ENCODE measurements around the gene DYNLT1. TPM values are rescaled to one million over a fixed set of nuclear protein-coding genes. Genes with fewer than 3 reads are reported as not detected.
"Not testable (repeated sequence)": the region's sequence is repeated elsewhere in the genome, so short reads cannot be mapped to it uniquely, and the experiment has no call there.

Gene DYNLT1
- total RNA-seq, 1 experiment from 2014 or later: 19.9 TPM

GRCh38 chr6:158625881-158626305 lies 18.6 kb downstream of the DYNLT1 start:
- H4K20me1 ChIP-seq (ENCODE audit: insufficient read depth, low read depth, low read length): no peaks in the 10 kb centered on the region
- H3K9me2 ChIP-seq (replicated peaks; ENCODE audit: insufficient read depth, low read length): no peaks in the 10 kb centered on the region
- no peak overlapping the region for H3K27ac ChIP-seq (ENCODE audit: low read length)
- H3K9ac ChIP-seq (ENCODE audit: low read length): no peak overlapping the region
- H2AFZ ChIP-seq (ENCODE audit: low read length): no peak overlapping the region
- H3K9me3 ChIP-seq (ENCODE audit: low read length): no peaks in the 10 kb centered on the region
- H3K4me3 ChIP-seq (ENCODE audit: low read length): no peak overlapping the region
- no peak overlapping the region for H3K4me2 ChIP-seq (ENCODE audit: low read depth, low read length, poor library complexity, severe bottlenecking)
- no peaks in the 10 kb centered on the region for H3K27me3 ChIP-seq (ENCODE audit: low read length)
- peaks cover 12% of the 10 kb centered on the region; the same call in 1 of the 2 replicates for H3K36me3 ChIP-seq (ENCODE audit: insufficient read depth, low read length)
- no peak for DNase-seq
- H3K79me2 ChIP-seq (ENCODE audit: low read length): no peaks in the 10 kb centered on the region
- H3K4me1 ChIP-seq (ENCODE audit: low read length): peaks cover 6% of the 10 kb centered on the region

GRCh38 chr6:158624684-158625682 lies 19.6 kb downstream of the DYNLT1 start:
- no peak overlapping the region for H3K27ac ChIP-seq (ENCODE audit: low read length)
- H3K9me2 ChIP-seq (replicated peaks; ENCODE audit: insufficient read depth, low read length): no peaks in the 10 kb centered on the region
- no peak overlapping the region for H3K4me3 ChIP-seq (ENCODE audit: low read length)
- H3K36me3 ChIP-seq (ENCODE audit: insufficient read depth, low read length): peaks cover 11% of the 10 kb centered on the region; the same call in 1 of the 2 replicates
- H3K4me2 ChIP-seq (ENCODE audit: low read depth, low read length, poor library complexity, severe bottlenecking): no peak overlapping the region
- no peak overlapping the region for H3K9ac ChIP-seq (ENCODE audit: low read length)
- H4K20me1 ChIP-seq (ENCODE audit: insufficient read depth, low read depth, low read length): no peaks in the 10 kb centered on the region
- peaks cover 6% of the 10 kb centered on the region for H3K4me1 ChIP-seq (ENCODE audit: low read length)
- no peaks in the 10 kb centered on the region for H3K79me2 ChIP-seq (ENCODE audit: low read length)
- H3K27me3 ChIP-seq (ENCODE audit: low read length): no peaks in the 10 kb centered on the region
- no peak for DNase-seq
- no peak overlapping the region for H2AFZ ChIP-seq (ENCODE audit: low read length)
- H3K9me3 ChIP-seq (ENCODE audit: low read length): no peaks in the 10 kb centered on the region

- H3K79me2 ChIP-seq (ENCODE audit: low read length): no peaks in the 10 kb centered on the region
- no peak overlapping the region for H3K4me2 ChIP-seq (ENCODE audit: low read depth, low read length, poor library complexity, severe bottlenecking)
- H3K9ac ChIP-seq (ENCODE audit: low read length): no peak overlapping the region
- H2AFZ ChIP-seq (ENCODE audit: low read length): no peak overlapping the region
- no peak for DNase-seq
- H3K27me3 ChIP-seq (ENCODE audit: low read length): no peaks in the 10 kb centered on the region
- H3K9me2 ChIP-seq (replicated peaks; ENCODE audit: insufficient read depth, low read length): no peaks in the 10 kb centered on the region
- no peaks in the 10 kb centered on the region for H3K4me1 ChIP-seq (ENCODE audit: low read length)
- no peaks in the 10 kb centered on the region for H4K20me1 ChIP-seq (ENCODE audit: insufficient read depth, low read depth, low read length)
- 0 out of 2 replicates have a peak, but pooled peaks cover 6% of the 10 kb centered on the region for H3K36me3 ChIP-seq (ENCODE audit: insufficient read depth, low read length)
- H3K9me3 ChIP-seq (ENCODE audit: low read length): no peaks in the 10 kb centered on the region
- no peak overlapping the region for H3K4me3 ChIP-seq (ENCODE audit: low read length)
- no peak overlapping the region for H3K27ac ChIP-seq (ENCODE audit: low read length)
Observed at GRCh38 chr6:158622545-158623190, 21.9 kb downstream of the DYNLT1 start.

GRCh38 chr6:158621694-158622544 lies 22.6 kb downstream of the DYNLT1 start:
- Histone ChIP-seq H2AFZ (ENCODE audit: low read length) (no peak overlapping the region), H3K4me3 (ENCODE audit: low read length) (no peak overlapping the region), H3K9me2 (replicated peaks; ENCODE audit: insufficient read depth, low read length) (no peaks in the 10 kb centered on the region), H3K4me1 (ENCODE audit: low read length) (no peaks in the 10 kb centered on the region), H3K9me3 (ENCODE audit: low read length) (no peaks in the 10 kb centered on the region), H3K36me3 (ENCODE audit: insufficient read depth, low read length) (0 out of 2 replicates have a peak, but pooled peaks cover 6% of the 10 kb centered on the region), H3K79me2 (ENCODE audit: low read length) (no peaks in the 10 kb centered on the region), H3K9ac (ENCODE audit: low read length) (no peak overlapping the region), H3K27ac (ENCODE audit: low read length) (no peak overlapping the region), H3K4me2 (ENCODE audit: low read depth, low read length, poor library complexity, severe bottlenecking) (no peak overlapping the region), H3K27me3 (ENCODE audit: low read length) (no peaks in the 10 kb centered on the region), H4K20me1 (ENCODE audit: insufficient read depth, low read depth, low read length) (no peaks in the 10 kb centered on the region)
- no peak for DNase-seq

- Histone ChIP-seq H3K4me1 (ENCODE audit: low read length) (no peaks in the 10 kb centered on the region), H3K36me3 (ENCODE audit: insufficient read depth, low read length) (0 out of 2 replicates have a peak, but pooled peaks cover 6% of the 10 kb centered on the region), H3K27me3 (ENCODE audit: low read length) (no peaks in the 10 kb centered on the region), H3K27ac (ENCODE audit: low read length) (no peak overlapping the region), H4K20me1 (ENCODE audit: insufficient read depth, low read depth, low read length) (no peaks in the 10 kb centered on the region), H2AFZ (ENCODE audit: low read length) (no peak overlapping the region), H3K9me3 (ENCODE audit: low read length) (no peaks in the 10 kb centered on the region), H3K4me2 (ENCODE audit: low read depth, low read length, poor library complexity, severe bottlenecking) (no peak overlapping the region), H3K79me2 (ENCODE audit: low read length) (no peaks in the 10 kb centered on the region), H3K9ac (ENCODE audit: low read length) (no peak overlapping the region), H3K9me2 (replicated peaks; ENCODE audit: insufficient read depth, low read length) (no peaks in the 10 kb centered on the region), H3K4me3 (ENCODE audit: low read length) (no peak overlapping the region)
- no peak for DNase-seq
Observed at GRCh38 chr6:158620963-158621693, 23.4 kb downstream of the DYNLT1 start.

- Histone ChIP-seq H3K9me2 (replicated peaks; ENCODE audit: insufficient read depth, low read length) (no peaks in the 10 kb centered on the region), H4K20me1 (ENCODE audit: insufficient read depth, low read depth, low read length) (no peaks in the 10 kb centered on the region), H3K27ac (ENCODE audit: low read length) (no peak overlapping the region), H3K4me1 (ENCODE audit: low read length) (no peaks in the 10 kb centered on the region), H2AFZ (ENCODE audit: low read length) (no peak overlapping the region), H3K9ac (ENCODE audit: low read length) (no peak overlapping the region), H3K4me3 (ENCODE audit: low read length) (no peak overlapping the region), H3K9me3 (ENCODE audit: low read length) (no peaks in the 10 kb centered on the region), H3K36me3 (ENCODE audit: insufficient read depth, low read length) (no peaks in the 10 kb centered on the region), H3K4me2 (ENCODE audit: low read depth, low read length, poor library complexity, severe bottlenecking) (no peak overlapping the region), H3K79me2 (ENCODE audit: low read length) (no peaks in the 10 kb centered on the region), H3K27me3 (ENCODE audit: low read length) (no peaks in the 10 kb centered on the region)
- DNase-seq: no peak
Observed at GRCh38 chr6:158619922-158620801, 24.4 kb downstream of the DYNLT1 start.

- not testable (repeated sequence) for H4K20me1 ChIP-seq (ENCODE audit: insufficient read depth, low read depth, low read length); H3K9ac ChIP-seq (ENCODE audit: low read length)
Observed at GRCh38 chr6:158618289-158618688, 26.3 kb downstream of the DYNLT1 start.

More at GRCh38 chr6:158618289-158618688, 26.3 kb downstream of the DYNLT1 start:
- DNase-seq; H3K4me3 ChIP-seq (ENCODE audit: low read length); H3K27ac ChIP-seq (ENCODE audit: low read length); H3K36me3 ChIP-seq (ENCODE audit: insufficient read depth, low read length); H3K9me2 ChIP-seq (replicated peaks; ENCODE audit: insufficient read depth, low read length); H3K79me2 ChIP-seq (ENCODE audit: low read length); H3K4me2 ChIP-seq (ENCODE audit: low read depth, low read length, poor library complexity, severe bottlenecking); H3K4me1 ChIP-seq (ENCODE audit: low read length); H3K9me3 ChIP-seq (ENCODE audit: low read length); H2AFZ ChIP-seq (ENCODE audit: low read length); H3K27me3 ChIP-seq (ENCODE audit: low read length): not testable (repeated sequence)

All from Karpas-422 (cell line).